NCI-H446 (cell line): Measurements from ENCODE around the gene SYCP2L.
A peak's percentile ranks its signal among the peaks of the same experiment; 100 is the strongest.
"Not testable (repeated sequence)": the region's sequence is repeated elsewhere in the genome, so short reads cannot be mapped to it uniquely, and the experiment has no call there.

Experiments
- DNase-seq, 2 experiments: peaks; one replicate each; lab custom pipeline; 2025; lab: John Stamatoyannopoulos, UW

The SYCP2L gene

GRCh38 chr6:10880366-10880765 lies 6.5 kb upstream of the SYCP2L start:
- no peak for DNase-seq

- not testable (repeated sequence) for DNase-seq
Observed at GRCh38 chr6:10882253-10882630, 4.6 kb upstream of the SYCP2L start.

- DNase-seq, result no peak
Observed at GRCh38 chr6:10882657-10883171, 4.1 kb upstream of the SYCP2L start.

GRCh38 chr6:10883312-10884244 lies 3.3 kb upstream of the SYCP2L start:
- DNase-seq, result no peak

GRCh38 chr6:10884245-10884972 lies 2.4 kb upstream of the SYCP2L start:
- DNase-seq, result no peak

- DNase-seq, result not testable (repeated sequence)
Observed at GRCh38 chr6:10886365-10886690, 524 bp upstream of the SYCP2L start.

- no peak for DNase-seq
Observed at GRCh38 chr6:10890151-10890550, 3.3 kb downstream of the SYCP2L start.

- no peak for DNase-seq
Observed at GRCh38 chr6:10891960-10892359, 5.1 kb downstream of the SYCP2L start.

- DNase-seq, result no peak
Observed at GRCh38 chr6:10894958-10895357, 8.1 kb downstream of the SYCP2L start.

GRCh38 chr6:10896691-10897090 lies 9.8 kb downstream of the SYCP2L start:
- no peak for DNase-seq

- no peak for DNase-seq
Observed at GRCh38 chr6:10901770-10902169, 14.9 kb downstream of the SYCP2L start.

- DNase-seq, result no peak
Observed at GRCh38 chr6:10904015-10904414, 17.2 kb downstream of the SYCP2L start.

GRCh38 chr6:10908228-10908627 lies 21.4 kb downstream of the SYCP2L start:
- DNase-seq, result no peak

- DNase-seq, result not testable (repeated sequence)
Observed at GRCh38 chr6:10919520-10919919, 32.7 kb downstream of the SYCP2L start.

GRCh38 chr6:10933126-10933525 lies 46.3 kb downstream of the SYCP2L start:
- DNase-seq, result no peak

GRCh38 chr6:10939840-10940239 lies 53.0 kb downstream of the SYCP2L start:
- no peak for DNase-seq

- no peak for DNase-seq
Observed at GRCh38 chr6:10945845-10946244, 59.0 kb downstream of the SYCP2L start.

- DNase-seq, result no peak
Observed at GRCh38 chr6:10947966-10948365, 61.1 kb downstream of the SYCP2L start.

- DNase-seq, result no peak
Observed at GRCh38 chr6:10949579-10950490, 63.0 kb downstream of the SYCP2L start.

- peak in 1 of 2 experiments; percentile 41 for DNase-seq
Observed at GRCh38 chr6:10951675-10952282, 64.9 kb downstream of the SYCP2L start.

GRCh38 chr6:10954590-10955010 lies 67.7 kb downstream of the SYCP2L start:
- peak; percentile 46 to 88 for DNase-seq
